ENCODE results near the gene CPVL. TPM values are rescaled to one million over a fixed set of nuclear protein-coding genes. Genes with fewer than 3 reads are reported as not detected.

The CPVL gene
- total RNA-seq, 4 donors from 2014 or later: 25.1 to 58.6 (median 38.6) TPM

DNA sequence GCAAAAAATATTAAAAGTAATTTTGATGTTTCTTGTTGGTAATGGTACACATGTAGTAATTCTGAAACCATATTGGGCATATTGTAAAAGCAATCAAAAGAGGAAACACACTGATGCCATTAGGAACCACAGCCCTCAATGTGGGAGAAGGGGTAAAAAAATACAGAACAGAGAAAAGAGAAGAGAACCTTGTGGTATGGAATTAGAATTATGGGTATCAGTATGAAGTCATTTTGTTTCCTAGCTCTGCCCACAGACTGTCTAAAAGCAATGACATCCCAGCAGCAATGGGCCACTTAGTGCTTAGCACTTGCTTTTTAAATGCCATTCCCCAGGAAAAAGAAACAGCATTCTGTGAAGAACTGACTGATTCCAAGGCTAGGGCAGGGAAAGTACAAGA is 61.5 kb downstream of the CPVL start:
- no peak for ATAC-seq (ENCODE audit: low FRiP score)
- no peak for DNase-seq (ENCODE audit: low spot score)
- no peak for TF ChIP-seq CTCF (IDR thresholded peaks at IDR 0.05)

- ATAC-seq (ENCODE audit: low FRiP score): no peak
- no peak for TF ChIP-seq CTCF (IDR thresholded peaks at IDR 0.05)
- DNase-seq (ENCODE audit: low spot score): no peak
These were observed 65.5 kb downstream of the CPVL start for GRCh38 chr7:29080803-29081202.

DNA sequence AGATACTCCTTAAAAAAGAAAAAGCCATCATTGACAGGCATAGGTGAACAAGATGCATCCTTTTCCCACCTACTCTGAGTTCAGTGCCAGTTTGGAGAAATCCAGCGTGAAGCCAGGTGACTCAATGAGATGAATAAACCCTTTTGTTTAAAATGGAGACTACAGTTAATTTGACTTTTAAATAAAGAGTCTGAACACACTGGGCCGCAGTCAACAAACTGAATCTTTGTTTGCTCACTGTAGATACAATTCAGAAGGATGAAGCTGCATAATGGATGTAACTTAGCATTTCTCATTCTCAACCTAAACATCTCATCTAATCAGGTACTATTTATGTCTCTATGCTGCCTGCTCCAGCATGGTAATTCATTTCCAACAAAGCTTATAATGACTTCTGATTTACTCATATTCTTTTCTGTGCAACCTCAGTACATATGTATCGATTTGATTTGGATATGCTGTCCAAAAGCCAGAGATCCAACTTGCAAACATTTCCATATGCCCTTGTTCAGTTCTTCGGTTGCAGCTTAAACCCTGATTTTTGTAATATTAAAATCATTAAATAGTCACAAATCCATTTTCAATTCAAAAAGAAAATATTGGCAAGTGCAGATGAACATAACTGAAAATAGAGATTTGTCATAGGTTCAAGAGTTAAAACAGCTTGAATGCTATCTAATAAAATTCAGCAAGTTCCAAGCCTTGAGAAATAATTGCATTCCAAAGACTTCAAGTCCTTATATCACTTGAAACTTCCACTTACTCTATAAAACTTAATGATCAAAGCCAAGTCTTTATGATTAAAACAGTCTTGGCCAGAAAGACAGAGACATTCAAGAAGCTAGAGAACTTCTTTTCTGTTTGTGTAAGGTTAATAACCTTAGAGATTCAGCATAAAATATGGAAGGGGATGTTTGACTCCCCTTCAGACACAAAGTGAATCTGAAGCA is 67.8 kb downstream of the CPVL start:
- ATAC-seq (ENCODE audit: low FRiP score): no peak

DNA sequence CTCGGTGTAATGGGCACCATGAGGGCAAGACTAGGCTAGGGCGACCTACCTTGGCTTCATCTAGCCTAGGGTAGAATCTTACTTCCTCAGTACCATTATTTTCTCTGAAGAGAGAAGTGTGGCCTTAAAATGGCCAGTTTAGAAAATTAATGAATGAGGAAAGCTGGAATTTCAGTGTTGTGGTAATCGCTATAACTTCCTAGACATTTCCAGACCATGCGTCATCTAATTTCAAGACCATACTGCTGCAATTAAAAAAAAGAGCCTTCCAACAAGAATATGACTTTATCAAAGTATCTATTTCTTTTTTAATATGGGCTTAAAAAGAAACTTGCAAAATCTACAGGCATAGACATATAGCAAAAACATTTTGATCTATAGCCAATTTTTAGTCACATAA is 68.5 kb downstream of the CPVL start:
- no peak for ATAC-seq (ENCODE audit: low FRiP score)
- TF ChIP-seq CTCF (IDR thresholded peaks at IDR 0.05): no peak
- DNase-seq (ENCODE audit: low spot score): no peak

More for the DNA sequence above, 67.8 kb downstream of the CPVL start:
- TF ChIP-seq CTCF (IDR thresholded peaks at IDR 0.05): no peak
- DNase-seq (ENCODE audit: low spot score): no peak

GRCh38 chr7:29077176-29077575 is 69.2 kb downstream of the CPVL start:
- no peak for TF ChIP-seq CTCF (IDR thresholded peaks at IDR 0.05)
- no peak for ATAC-seq (ENCODE audit: low FRiP score)
- DNase-seq (ENCODE audit: low spot score): no peak

DNA sequence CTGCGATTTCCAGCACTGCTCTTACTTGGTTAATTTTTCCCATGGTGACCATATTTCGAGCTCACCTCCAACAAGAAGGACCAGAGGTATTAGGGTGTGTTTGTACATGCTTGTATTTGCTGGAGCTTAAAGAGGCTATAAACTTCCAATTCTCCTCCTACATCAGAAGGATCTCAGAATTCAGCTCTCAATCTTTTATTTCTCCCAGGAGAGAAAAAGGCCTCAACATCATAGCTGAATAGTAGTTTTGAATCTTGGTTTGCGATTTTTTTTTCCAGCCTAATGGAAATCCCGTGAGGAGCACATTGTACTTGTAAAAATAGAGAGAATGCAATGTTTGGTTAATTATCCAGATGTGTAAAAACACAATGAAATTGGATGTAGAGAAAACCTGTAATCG is 69.7 kb downstream of the CPVL start:
- no peak for TF ChIP-seq CTCF (IDR thresholded peaks at IDR 0.05)
- ATAC-seq (ENCODE audit: low FRiP score) (no peak), DNase-seq (ENCODE audit: low spot score) (no peak)

DNA sequence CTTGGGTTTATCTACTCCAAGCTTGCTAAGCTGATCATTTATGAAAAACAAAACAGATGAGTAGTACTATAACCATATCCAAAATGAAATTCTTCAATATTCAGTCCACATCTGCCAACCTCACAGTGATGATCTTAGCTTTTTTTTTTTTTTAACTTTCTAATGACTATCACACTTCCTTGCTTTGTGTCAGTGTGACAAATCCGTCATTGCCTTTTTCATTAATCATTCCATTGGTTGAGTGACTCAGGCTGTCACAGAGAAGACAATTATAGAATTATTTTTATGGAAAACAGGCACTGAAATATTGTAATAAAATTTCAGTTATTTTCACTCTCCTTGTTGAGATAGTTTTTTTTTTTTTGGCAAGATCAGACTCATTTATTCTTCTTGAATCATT is 70.7 kb downstream of the CPVL start:
- no peak for TF ChIP-seq CTCF (IDR thresholded peaks at IDR 0.05)
- ATAC-seq (ENCODE audit: low FRiP score): no peak
- no peak for DNase-seq (ENCODE audit: low spot score)
